ENCODE measurements around the gene NQO2. TPM values are rescaled to one million over a fixed set of nuclear protein-coding genes. Genes with fewer than 3 reads are reported as not detected.

Gene NQO2
- total RNA-seq, 1 donor from 2014 or later, result 19.1 TPM

- H3K27ac Mint-ChIP-seq, result no peak overlapping the region
- no peak for TF ChIP-seq CTCF (conservative IDR thresholded peaks at IDR 0.05)
- no peaks in the 10 kb centered on the region for H3K36me3 Mint-ChIP-seq
- DNase-seq (ENCODE audit: extremely low spot score, unreplicated experiment), result no peak
- no peaks in the 10 kb centered on the region for H3K9me3 Mint-ChIP-seq
- peaks cover 12% of the 10 kb centered on the region for H3K27me3 Mint-ChIP-seq
- no peak overlapping the region for H3K4me3 Mint-ChIP-seq
- H3K4me1 Mint-ChIP-seq (ENCODE audit: unreplicated experiment), result peaks cover 12% of the 10 kb centered on the region
Measured at GRCh38 chr6:2979819-2980464, 19.8 kb upstream of the NQO2 start.

- DNase-seq (ENCODE audit: extremely low spot score, unreplicated experiment), result no peak
- H3K4me1 Mint-ChIP-seq (ENCODE audit: unreplicated experiment), result peaks cover 12% of the 10 kb centered on the region
- TF ChIP-seq CTCF (conservative IDR thresholded peaks at IDR 0.05), result no peak
- H3K27me3 Mint-ChIP-seq, result peaks cover 12% of the 10 kb centered on the region
- peak overlapping the region; percentile 37 for H3K27ac Mint-ChIP-seq
- H3K4me3 Mint-ChIP-seq, result no peak overlapping the region
- no peaks in the 10 kb centered on the region for H3K9me3 Mint-ChIP-seq
- no peaks in the 10 kb centered on the region for H3K36me3 Mint-ChIP-seq
Measured at GRCh38 chr6:2980465-2980855, 19.2 kb upstream of the NQO2 start.

- Mint-ChIP-seq H3K4me1 (ENCODE audit: unreplicated experiment) (peaks cover 20% of the 10 kb centered on the region), H3K4me3 (peak overlapping the region; percentile 11), H3K27ac (peak overlapping the region; percentile 46), H3K27me3 (peaks cover 7% of the 10 kb centered on the region), H3K36me3 (no peaks in the 10 kb centered on the region), H3K9me3 (no peaks in the 10 kb centered on the region)
- peak; percentile 32 for DNase-seq (ENCODE audit: extremely low spot score, unreplicated experiment)
- no peak for TF ChIP-seq CTCF (conservative IDR thresholded peaks at IDR 0.05)
Measured at GRCh38 chr6:2982426-2983117, 17.1 kb upstream of the NQO2 start.

- peak; percentile 52 for DNase-seq (ENCODE audit: extremely low spot score, unreplicated experiment)
- no peaks in the 10 kb centered on the region for H3K9me3 Mint-ChIP-seq
- peaks cover 29% of the 10 kb centered on the region for H3K4me1 Mint-ChIP-seq (ENCODE audit: unreplicated experiment)
- H3K27ac Mint-ChIP-seq, result no peak overlapping the region
- peak overlapping the region; percentile 41 for H3K4me3 Mint-ChIP-seq
- peaks cover 7% of the 10 kb centered on the region for H3K27me3 Mint-ChIP-seq
- H3K36me3 Mint-ChIP-seq, result no peaks in the 10 kb centered on the region
- no peak for TF ChIP-seq CTCF (conservative IDR thresholded peaks at IDR 0.05)
Measured at GRCh38 chr6:2984738-2985406, 14.8 kb upstream of the NQO2 start.

DNA sequence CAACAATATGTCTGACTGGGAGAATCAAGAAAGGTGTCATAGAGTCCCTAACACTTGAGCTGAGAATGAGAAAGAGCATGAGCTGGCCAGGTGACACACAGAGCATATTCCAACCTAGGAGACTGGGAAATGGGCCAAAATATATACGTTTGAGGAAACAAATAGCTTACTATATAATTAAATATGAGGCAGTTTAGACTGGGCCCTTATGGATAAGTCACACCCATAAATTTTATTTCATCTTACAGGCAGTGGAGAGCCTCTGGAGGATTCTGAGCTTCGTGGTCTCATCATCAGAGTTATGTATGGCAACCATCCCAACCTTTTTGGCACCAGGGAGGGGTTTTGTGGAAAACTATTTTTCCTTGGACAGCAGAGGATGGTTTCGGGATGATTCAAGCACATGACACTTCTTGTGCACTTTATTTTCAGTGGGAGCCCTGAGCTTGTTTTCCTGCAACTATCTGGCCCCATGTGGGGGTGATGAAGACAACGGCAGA, 12.9 kb upstream of the NQO2 start:
- Mint-ChIP-seq H3K4me1 (ENCODE audit: unreplicated experiment) (peaks cover 39% of the 10 kb centered on the region), H3K36me3 (no peaks in the 10 kb centered on the region), H3K27ac (no peak overlapping the region), H3K9me3 (no peaks in the 10 kb centered on the region), H3K4me3 (peak overlapping the region; percentile 92), H3K27me3 (peaks cover 4% of the 10 kb centered on the region)
- no peak for DNase-seq (ENCODE audit: extremely low spot score, unreplicated experiment)
- no peak for TF ChIP-seq CTCF (conservative IDR thresholded peaks at IDR 0.05)

All from type B pancreatic cell (in vitro differentiated cells).